Mesothelial cell of epicardium (in vitro differentiated cells): ENCODE results near the gene ANKS1B. TPM values are rescaled to one million over a fixed set of nuclear protein-coding genes. Genes with fewer than 3 reads are reported as not detected.

Experiments used
- DNase-seq, 2 experiments: peaks; one replicate each; pipeline ENCODE4 v3.0.0; 2021; ENCODE audit warnings: low spot score in 2 of 2; ENCODE audit not compliant: unreplicated experiment in 2 of 2
- H3K27ac Mint-ChIP-seq: 2 replicates; pipeline ENCODE4 v1.8.0; 2021; ENCODE audit warnings: mixed read lengths
- H3K27me3 Mint-ChIP-seq: 2 replicates; pipeline ENCODE4 v1.8.0; 2021; ENCODE audit warnings: low read depth, mixed read lengths
- H3K36me3 Mint-ChIP-seq: 2 replicates; pipeline ENCODE4 v1.8.0; 2021; ENCODE audit warnings: mixed read lengths
- H3K4me1 Mint-ChIP-seq: 2 replicates; pipeline ENCODE4 v1.8.0; 2021; ENCODE audit warnings: mixed read lengths
- H3K4me3 Mint-ChIP-seq: 2 replicates; pipeline ENCODE4 v1.8.0; 2021; ENCODE audit warnings: mild to moderate bottlenecking, moderate library complexity, mixed read lengths
- H3K9me3 Mint-ChIP-seq: 2 replicates; pipeline ENCODE4 v1.8.0; 2021; ENCODE audit warnings: mixed read lengths
- total RNA-seq: library from RNA; stranded (reverse); gene quantifications from 3 replicates; pipeline ENCODE4 v1.2.1, GENCODE V29; 2021
- TF ChIP-seq, protein P1 (sequence below): fragments of 200-600 bp; sonication (generic); IDR thresholded peaks from one replicate; pipeline ENCODE4 v1.5.0; 2021; ENCODE audit warnings: antibody characterized with exemption; ENCODE audit not compliant: unreplicated experiment

The ANKS1B gene
- total RNA-seq, 1 donor from 2014 or later, result 8.8 TPM

DNA sequence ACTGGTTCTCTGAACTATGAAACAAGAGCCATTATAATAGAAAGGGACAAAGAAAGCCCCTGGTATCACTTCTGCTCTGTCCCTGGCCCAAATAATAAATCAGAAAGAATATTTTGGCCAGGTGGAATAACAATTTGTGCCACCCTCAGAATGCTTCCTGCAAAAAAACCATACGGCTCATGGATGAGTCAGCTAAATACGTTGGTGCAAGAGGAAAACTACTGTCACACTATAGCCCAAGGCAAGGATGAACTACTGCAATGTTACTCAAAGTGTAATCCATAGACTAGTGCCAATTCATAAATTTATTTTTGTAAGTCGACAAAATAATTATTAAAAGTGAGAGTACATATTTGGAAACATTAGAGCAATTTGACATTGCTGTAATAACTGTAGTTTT, 68.2 kb downstream of the ANKS1B start:
- no peaks in the 10 kb centered on the region for H3K36me3 Mint-ChIP-seq
- DNase-seq, result no peak

DNA sequence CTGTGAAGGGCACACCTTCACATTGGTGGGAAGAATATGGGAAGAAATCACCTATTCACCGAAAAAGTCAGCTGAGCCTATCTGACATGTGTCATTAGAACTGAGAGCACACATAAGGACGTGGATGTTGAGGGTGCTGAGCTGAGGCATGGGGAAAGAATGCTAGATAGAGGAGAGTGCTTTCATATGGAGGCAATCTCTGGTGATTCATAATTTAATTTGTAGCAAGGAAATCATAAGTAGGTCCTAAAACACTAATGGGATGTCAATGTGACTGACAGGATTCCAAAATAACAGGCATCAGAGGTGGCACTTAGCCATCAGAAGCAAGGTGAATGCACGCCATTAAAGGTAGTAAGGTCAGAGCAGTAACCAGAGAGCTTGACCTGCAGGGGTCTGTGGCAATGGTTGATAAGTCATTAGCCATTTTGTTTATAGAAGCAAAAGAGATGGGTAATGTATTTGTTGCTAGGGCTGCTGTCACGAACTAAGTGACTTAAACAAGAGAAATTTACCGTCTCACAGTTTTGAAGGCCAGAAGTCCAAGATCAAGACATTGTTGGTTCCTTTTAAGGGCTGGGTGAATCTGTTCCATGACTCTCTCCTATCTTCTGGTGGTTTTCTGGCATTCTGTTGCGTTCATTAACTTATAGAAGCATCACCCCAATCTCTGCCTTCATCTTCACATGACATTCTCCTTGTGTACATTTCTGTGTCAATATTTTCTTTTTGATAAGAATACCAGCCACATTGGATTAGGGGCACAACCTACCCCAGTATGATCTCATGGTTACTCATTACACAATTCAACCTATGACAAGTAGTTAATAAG, 69.3 kb downstream of the ANKS1B start:
- TF ChIP-seq, protein P1, sequence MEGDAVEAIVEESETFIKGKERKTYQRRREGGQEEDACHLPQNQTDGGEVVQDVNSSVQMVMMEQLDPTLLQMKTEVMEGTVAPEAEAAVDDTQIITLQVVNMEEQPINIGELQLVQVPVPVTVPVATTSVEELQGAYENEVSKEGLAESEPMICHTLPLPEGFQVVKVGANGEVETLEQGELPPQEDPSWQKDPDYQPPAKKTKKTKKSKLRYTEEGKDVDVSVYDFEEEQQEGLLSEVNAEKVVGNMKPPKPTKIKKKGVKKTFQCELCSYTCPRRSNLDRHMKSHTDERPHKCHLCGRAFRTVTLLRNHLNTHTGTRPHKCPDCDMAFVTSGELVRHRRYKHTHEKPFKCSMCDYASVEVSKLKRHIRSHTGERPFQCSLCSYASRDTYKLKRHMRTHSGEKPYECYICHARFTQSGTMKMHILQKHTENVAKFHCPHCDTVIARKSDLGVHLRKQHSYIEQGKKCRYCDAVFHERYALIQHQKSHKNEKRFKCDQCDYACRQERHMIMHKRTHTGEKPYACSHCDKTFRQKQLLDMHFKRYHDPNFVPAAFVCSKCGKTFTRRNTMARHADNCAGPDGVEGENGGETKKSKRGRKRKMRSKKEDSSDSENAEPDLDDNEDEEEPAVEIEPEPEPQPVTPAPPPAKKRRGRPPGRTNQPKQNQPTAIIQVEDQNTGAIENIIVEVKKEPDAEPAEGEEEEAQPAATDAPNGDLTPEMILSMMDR, result no peak
- no peaks in the 10 kb centered on the region for H3K36me3 Mint-ChIP-seq
- no peak for DNase-seq
- H3K4me1 Mint-ChIP-seq, result peaks cover 7% of the 10 kb centered on the region
- H3K4me3 Mint-ChIP-seq, result no peak overlapping the region
- no peaks in the 10 kb centered on the region for H3K27me3 Mint-ChIP-seq
- H3K9me3 Mint-ChIP-seq, result no peaks in the 10 kb centered on the region
- H3K27ac Mint-ChIP-seq, result no peak overlapping the region

More for the DNA sequence above, 68.2 kb downstream of the ANKS1B start:
- Mint-ChIP-seq H3K9me3 (no peaks in the 10 kb centered on the region), H3K4me1 (peaks cover 4% of the 10 kb centered on the region), H3K4me3 (no peak overlapping the region), H3K27me3 (no peaks in the 10 kb centered on the region), H3K27ac (no peak overlapping the region)
- TF ChIP-seq, protein P1, result no peak

DNA sequence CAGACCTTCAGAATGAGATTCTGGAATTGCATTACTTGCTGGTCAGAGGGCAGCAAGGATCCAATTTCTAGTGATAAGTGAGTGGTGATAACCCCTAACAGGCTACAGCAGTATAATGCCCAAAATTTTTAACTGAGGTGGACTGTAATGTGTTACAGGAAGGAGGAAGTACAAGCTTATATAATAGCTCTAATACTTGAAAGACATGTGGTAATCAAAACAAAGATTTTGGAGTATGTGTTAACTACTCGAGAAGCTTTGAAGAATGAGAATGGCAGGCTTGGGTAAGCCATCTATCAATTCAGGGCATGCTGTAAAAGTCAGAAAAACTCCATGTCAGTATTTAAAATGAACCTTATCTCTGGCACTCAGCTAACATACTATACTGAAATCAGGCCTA, 70.5 kb downstream of the ANKS1B start:
- Mint-ChIP-seq H3K4me1 (peaks cover 7% of the 10 kb centered on the region), H3K4me3 (no peak overlapping the region), H3K27me3 (no peaks in the 10 kb centered on the region), H3K27ac (no peak overlapping the region), H3K36me3 (no peaks in the 10 kb centered on the region), H3K9me3 (no peaks in the 10 kb centered on the region)
- TF ChIP-seq, protein P1, result no peak
- DNase-seq, result no peak

DNA sequence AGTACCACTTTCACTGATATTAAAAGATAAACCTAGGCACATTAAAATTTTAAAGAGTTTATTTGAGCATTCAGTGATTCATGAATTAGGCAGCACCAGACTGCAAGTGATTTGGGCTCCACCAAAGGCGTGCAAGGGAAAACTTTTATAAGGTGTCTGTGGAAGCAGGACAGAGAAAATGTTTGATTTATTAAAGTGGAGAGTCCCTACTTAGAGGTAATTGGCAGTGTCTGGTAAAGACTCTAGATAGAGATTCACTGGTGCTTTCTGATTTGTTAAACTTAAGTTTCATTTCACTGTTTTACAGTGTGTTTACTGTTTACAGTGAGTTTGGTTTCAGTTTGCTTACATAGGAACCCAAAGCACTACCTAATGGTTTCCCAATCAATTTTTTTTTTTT, 72.8 kb downstream of the ANKS1B start:
- Mint-ChIP-seq H3K9me3 (no peaks in the 10 kb centered on the region), H3K27me3 (no peaks in the 10 kb centered on the region), H3K27ac (no peak overlapping the region), H3K4me3 (no peak overlapping the region), H3K4me1 (peaks cover 8% of the 10 kb centered on the region), H3K36me3 (no peaks in the 10 kb centered on the region)
- TF ChIP-seq, protein P1, result no peak
- no peak for DNase-seq

DNA sequence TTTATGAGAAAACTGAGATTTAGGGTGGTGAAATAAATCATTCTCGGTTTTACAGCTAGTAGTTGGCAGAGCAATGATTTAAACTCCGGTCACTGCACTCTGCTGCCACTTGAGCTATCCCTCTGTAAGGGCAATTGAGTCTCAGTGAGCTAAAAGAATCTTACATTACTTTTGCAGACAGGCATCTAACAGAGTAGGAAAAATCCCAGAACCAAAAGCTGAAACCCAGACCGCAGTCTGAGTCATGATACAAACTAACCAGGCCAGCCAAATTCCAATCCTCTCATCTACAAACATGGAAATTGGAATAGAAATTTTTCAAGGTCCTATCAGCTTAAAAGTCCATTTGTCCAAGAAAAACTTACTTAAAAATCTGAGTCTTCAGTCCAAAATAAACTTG, 73.7 kb downstream of the ANKS1B start:
- Mint-ChIP-seq H3K27me3 (no peaks in the 10 kb centered on the region), H3K27ac (no peak overlapping the region), H3K9me3 (no peaks in the 10 kb centered on the region), H3K4me1 (peaks cover 8% of the 10 kb centered on the region), H3K4me3 (no peak overlapping the region), H3K36me3 (no peaks in the 10 kb centered on the region)
- no peak for DNase-seq
- TF ChIP-seq, protein P1, result no peak
